K562 (cell line): ENCODE results near the gene ZMYM4. TPM values are rescaled to one million over a fixed set of nuclear protein-coding genes. Genes with fewer than 3 reads are reported as not detected.

ENCODE experiments used
- DPF2 ChIP-seq: fragments of 450-650 bp; IDR thresholded peaks from 2 replicates; pipeline ENCODE4 v1.6.1; 2016
- ETV5 ChIP-seq: sonication (generic); formaldehyde crosslinking; IDR thresholded peaks from 2 replicates; pipeline ENCODE4 v1.4.0; 2020; ENCODE audit warnings: low read depth, mild to moderate bottlenecking, missing genetic modification reagents
- FOSL1 ChIP-seq: fragments of 200-800 bp; sonication (Bioruptor generic); conservative IDR thresholded peaks from 2 replicates; pipeline ENCODE4 v1.6.1; 2016; ENCODE audit warnings: missing genetic modification characterization, missing compliant biosample characterization
- GTF2E2 ChIP-seq: fragments of 200-800 bp; sonication (Bioruptor generic); IDR thresholded peaks from 2 replicates; pipeline ENCODE4 v1.6.1; 2016; ENCODE audit warnings: missing genetic modification characterization, missing compliant biosample characterization
- MBD2 ChIP-seq: sonication (generic); IDR thresholded peaks from 2 replicates; pipeline ENCODE4 v1.6.1; 2016; ENCODE audit warnings: low read depth, borderline replicate concordance
- MTF1 ChIP-seq: fragments of 250-450 bp; sonication (Bioruptor Pico); IDR thresholded peaks from 2 replicates; pipeline ENCODE4 v1.9.0; 2021; ENCODE audit warnings: moderate library complexity, mild to moderate bottlenecking, inconsistent platforms, borderline replicate concordance
- MXI1 ChIP-seq: IDR thresholded peaks from 2 replicates; pipeline ENCODE4 v1.6.1; 2011; ENCODE audit warnings: low read depth, mild to moderate bottlenecking, improper control_type of control experiment, low read length
- MYBL2 ChIP-seq, 2 experiments: fragments of 450-650 bp in 1 of 2; sonication (generic) in 1 of 2; formaldehyde crosslinking in 1 of 2; IDR thresholded peaks; 2 replicates each; pipeline versions ENCODE4 v1.6.1 to v1.8.1; 2017 to 2022; ENCODE audit warnings: borderline replicate concordance in 1 of 2, inconsistent platforms in 1 of 2, low read depth in 1 of 2, mild to moderate bottlenecking in 1 of 2, missing genetic modification reagents in 1 of 2, moderate library complexity in 1 of 2
- NFE2L1 ChIP-seq: fragments of 450-650 bp; IDR thresholded peaks from 2 replicates; pipeline ENCODE4 v1.6.1; 2016; ENCODE audit warnings: missing genetic modification characterization, low read depth, mild to moderate bottlenecking, missing compliant biosample characterization, moderate library complexity, borderline replicate concordance
- RB1 ChIP-seq: fragments of 450-650 bp; IDR thresholded peaks from 2 replicates; pipeline ENCODE4 v1.6.1; 2017; ENCODE audit warnings: low read depth, mild to moderate bottlenecking
- SAFB ChIP-seq: fragments of 200-400 bp; formaldehyde crosslinking; IDR thresholded peaks from 2 replicates; pipeline ENCODE4 v1.6.1; 2017; ENCODE audit warnings: low read depth, low read length, borderline replicate concordance
- SP1 ChIP-seq: sonication (generic); formaldehyde crosslinking; IDR thresholded peaks from 2 replicates; pipeline ENCODE4 v1.8.1; 2022; ENCODE audit warnings: mild to moderate bottlenecking, missing genetic modification reagents
- ZNF263 ChIP-seq: sonication (generic); formaldehyde crosslinking; IDR thresholded peaks from 2 replicates; pipeline ENCODE4 v1.8.0; 2022; ENCODE audit warnings: mild to moderate bottlenecking, missing genetic modification reagents, borderline replicate concordance
- ZNF551 ChIP-seq: fragments of 250-450 bp; sonication (Bioruptor Pico); IDR thresholded peaks from 2 replicates; pipeline ENCODE4 v1.5.0; 2021; ENCODE audit warnings: mild to moderate bottlenecking, moderate library complexity
- polyA plus RNA-seq, 8 experiments: library from polyadenylated mRNA; depleted of rRNA in 4 of 8; stranded (reverse) in 5 of 8; unstranded in 3 of 8; fragments of >200 nt; fragmentation: Nextera tagmentation in 2 of 8; fragmentation: Illumina TruSeq in 1 of 8; extraction: Ambion mirVana in 2 of 8; extraction: Trizol in 1 of 8; gene quantifications; 2 replicates each; pipeline versions ENCODE4 v1.2.1 to v1.2.3, GENCODE V29; 2011 to 2014; ENCODE audit warnings: inconsistent platforms in 1 of 8, missing spikeins in 1 of 8
- total RNA-seq, 7 experiments: library from RNA; depleted of rRNA in 6 of 7; stranded (reverse); fragments of >200 nt in 6 of 7; fragmentation: Illumina TruSeq in 2 of 7; extraction: Trizol in 2 of 7; gene quantifications; 2 replicates each; pipeline versions ENCODE4 v1.2.1 to v1.2.3, GENCODE V29; 2011 to 2021; ENCODE audit warnings: low replicate concordance in 1 of 7
- TF ChIP-seq, protein P1 (sequence below): fragments of 450-650 bp; IDR thresholded peaks from 2 replicates; pipeline ENCODE4 v1.6.1; 2018; ENCODE audit not compliant: partially characterized antibody
- TF ChIP-seq, protein P2 (sequence below): IDR thresholded peaks from 2 replicates; pipeline ENCODE4 v1.6.1; 2014; ENCODE audit warnings: antibody characterized with exemption
- TF ChIP-seq, protein P3 (sequence below): fragments of 450-650 bp; IDR thresholded peaks from 2 replicates; pipeline ENCODE4 v1.6.1; 2017; ENCODE audit warnings: antibody characterized with exemption, mild to moderate bottlenecking

ZMYM4 gene
- total and polyA plus RNA-seq, 9 of the 15 experiments (the other 6 are each of a cell fraction or from before 2014, with no cell fraction given): 15.2 to 77.2 (median 63.3) TPM

DNA sequence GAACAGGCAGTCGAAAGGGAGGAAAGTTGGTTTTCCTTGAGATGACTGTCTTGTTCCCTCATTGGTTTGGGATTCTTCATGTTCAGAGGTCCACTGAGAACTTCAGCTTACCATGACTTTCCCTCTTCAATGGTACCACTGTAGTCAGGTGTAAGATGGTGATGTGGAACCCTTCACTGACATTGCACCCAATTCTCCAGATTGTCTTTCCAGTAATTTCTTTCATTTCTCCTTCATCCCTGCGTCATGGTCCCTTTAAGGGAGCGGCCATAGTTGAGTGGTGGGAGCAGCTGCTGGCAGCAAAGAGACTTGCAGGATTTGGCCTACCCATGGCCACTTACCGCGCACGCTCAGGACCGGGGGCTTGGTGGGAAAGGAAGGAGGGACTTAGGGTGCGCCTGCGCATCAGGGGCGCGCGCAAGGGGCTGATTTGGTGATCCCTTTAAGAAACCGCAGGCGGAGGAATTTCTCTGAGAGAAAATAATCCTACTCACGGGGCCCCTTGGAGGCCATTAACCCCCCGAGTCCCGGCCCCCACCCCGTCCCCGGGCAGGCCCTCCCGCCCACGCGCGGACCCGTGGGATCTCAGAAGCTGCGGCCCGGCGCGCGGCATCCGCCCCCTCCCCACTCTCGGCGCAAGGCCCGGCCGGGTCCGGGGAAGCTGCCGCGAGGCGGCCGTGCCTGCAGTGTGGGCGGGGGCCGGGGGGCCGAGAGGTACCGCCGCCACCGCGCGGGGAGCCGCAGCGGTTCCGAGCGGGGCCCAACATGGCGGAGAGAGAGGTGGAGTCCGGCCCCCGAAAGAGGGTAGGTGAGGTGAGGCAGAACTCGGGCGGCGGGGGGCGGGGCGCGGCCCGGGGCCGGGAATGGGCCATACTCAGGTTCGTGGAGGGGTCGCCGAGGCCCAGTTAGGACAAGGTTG lies at the start of gene ZMYM4 (continued):
- no peak for TF ChIP-seq MYBL2 (IDR thresholded peaks at IDR 0.05; ENCODE audit: low read depth)
- no peak for TF ChIP-seq MYBL2 (CRISPR knock-in tag; IDR thresholded peaks at IDR 0.05; ENCODE audit: borderline replicate concordance)
- TF ChIP-seq MXI1: no peak
- TF ChIP-seq SP1: peak; percentile 62
- TF ChIP-seq MTF1: no peak
- TF ChIP-seq GTF2E2 (tag): peak; percentile 94
- peak; percentile 56; the same call in 1 of the 2 replicates for TF ChIP-seq ETV5 (CRISPR knock-in tag)
- TF ChIP-seq, protein P1, sequence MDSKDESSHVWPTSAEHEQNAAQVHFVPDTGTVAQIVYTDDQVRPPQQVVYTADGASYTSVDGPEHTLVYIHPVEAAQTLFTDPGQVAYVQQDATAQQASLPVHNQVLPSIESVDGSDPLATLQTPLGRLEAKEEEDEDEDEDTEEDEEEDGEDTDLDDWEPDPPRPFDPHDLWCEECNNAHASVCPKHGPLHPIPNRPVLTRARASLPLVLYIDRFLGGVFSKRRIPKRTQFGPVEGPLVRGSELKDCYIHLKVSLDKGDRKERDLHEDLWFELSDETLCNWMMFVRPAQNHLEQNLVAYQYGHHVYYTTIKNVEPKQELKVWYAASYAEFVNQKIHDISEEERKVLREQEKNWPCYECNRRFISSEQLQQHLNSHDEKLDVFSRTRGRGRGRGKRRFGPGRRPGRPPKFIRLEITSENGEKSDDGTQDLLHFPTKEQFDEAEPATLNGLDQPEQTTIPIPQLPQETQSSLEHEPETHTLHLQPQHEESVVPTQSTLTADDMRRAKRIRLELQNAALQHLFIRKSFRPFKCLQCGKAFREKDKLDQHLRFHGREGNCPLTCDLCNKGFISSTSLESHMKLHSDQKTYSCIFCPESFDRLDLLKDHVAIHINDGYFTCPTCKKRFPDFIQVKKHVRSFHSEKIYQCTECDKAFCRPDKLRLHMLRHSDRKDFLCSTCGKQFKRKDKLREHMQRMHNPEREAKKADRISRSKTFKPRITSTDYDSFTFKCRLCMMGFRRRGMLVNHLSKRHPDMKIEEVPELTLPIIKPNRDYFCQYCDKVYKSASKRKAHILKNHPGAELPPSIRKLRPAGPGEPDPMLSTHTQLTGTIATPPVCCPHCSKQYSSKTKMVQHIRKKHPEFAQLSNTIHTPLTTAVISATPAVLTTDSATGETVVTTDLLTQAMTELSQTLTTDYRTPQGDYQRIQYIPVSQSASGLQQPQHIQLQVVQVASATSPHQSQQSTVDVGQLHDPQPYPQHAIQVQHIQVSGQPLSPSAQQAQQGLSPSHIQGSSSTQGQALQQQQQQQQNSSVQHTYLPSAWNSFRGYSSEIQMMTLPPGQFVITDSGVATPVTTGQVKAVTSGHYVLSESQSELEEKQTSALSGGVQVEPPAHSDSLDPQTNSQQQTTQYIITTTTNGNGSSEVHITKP: peak; percentile 77
- TF ChIP-seq MBD2: no peak; the same call in 1 of the 2 replicates
- TF ChIP-seq FOSL1 (tag): peak; percentile 51
- TF ChIP-seq RB1: peak; percentile 87
- TF ChIP-seq ZNF263 (CRISPR knock-in tag): peak; percentile 17; the same call in 1 of the 2 replicates
- no peak for TF ChIP-seq ZNF551 (CRISPR knock-in tag)
- 0 out of 2 replicates have a peak, but pooled peaks have one; percentile 55 for TF ChIP-seq DPF2
- TF ChIP-seq NFE2L1 (tag): no peak
- TF ChIP-seq, protein P2, sequence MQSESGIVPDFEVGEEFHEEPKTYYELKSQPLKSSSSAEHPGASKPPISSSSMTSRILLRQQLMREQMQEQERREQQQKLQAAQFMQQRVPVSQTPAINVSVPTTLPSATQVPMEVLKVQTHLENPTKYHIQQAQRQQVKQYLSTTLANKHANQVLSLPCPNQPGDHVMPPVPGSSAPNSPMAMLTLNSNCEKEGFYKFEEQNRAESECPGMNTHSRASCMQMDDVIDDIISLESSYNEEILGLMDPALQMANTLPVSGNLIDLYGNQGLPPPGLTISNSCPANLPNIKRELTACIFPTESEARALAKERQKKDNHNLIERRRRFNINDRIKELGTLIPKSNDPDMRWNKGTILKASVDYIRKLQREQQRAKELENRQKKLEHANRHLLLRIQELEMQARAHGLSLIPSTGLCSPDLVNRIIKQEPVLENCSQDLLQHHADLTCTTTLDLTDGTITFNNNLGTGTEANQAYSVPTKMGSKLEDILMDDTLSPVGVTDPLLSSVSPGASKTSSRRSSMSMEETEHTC: peak; percentile 19; the same call in 1 of the 2 replicates
- peak; percentile 67 for TF ChIP-seq SAFB
- TF ChIP-seq, protein P3, sequence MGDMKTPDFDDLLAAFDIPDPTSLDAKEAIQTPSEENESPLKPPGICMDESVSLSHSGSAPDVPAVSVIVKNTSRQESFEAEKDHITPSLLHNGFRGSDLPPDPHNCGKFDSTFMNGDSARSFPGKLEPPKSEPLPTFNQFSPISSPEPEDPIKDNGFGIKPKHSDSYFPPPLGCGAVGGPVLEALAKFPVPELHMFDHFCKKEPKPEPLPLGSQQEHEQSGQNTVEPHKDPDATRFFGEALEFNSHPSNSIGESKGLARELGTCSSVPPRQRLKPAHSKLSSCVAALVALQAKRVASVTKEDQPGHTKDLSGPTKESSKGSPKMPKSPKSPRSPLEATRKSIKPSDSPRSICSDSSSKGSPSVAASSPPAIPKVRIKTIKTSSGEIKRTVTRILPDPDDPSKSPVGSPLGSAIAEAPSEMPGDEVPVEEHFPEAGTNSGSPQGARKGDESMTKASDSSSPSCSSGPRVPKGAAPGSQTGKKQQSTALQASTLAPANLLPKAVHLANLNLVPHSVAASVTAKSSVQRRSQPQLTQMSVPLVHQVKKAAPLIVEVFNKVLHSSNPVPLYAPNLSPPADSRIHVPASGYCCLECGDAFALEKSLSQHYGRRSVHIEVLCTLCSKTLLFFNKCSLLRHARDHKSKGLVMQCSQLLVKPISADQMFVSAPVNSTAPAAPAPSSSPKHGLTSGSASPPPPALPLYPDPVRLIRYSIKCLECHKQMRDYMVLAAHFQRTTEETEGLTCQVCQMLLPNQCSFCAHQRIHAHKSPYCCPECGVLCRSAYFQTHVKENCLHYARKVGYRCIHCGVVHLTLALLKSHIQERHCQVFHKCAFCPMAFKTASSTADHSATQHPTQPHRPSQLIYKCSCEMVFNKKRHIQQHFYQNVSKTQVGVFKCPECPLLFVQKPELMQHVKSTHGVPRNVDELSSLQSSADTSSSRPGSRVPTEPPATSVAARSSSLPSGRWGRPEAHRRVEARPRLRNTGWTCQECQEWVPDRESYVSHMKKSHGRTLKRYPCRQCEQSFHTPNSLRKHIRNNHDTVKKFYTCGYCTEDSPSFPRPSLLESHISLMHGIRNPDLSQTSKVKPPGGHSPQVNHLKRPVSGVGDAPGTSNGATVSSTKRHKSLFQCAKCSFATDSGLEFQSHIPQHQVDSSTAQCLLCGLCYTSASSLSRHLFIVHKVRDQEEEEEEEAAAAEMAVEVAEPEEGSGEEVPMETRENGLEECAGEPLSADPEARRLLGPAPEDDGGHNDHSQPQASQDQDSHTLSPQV: peak; percentile 80
